K562 (cell line): ENCODE data around the gene DCST1. TPM values are rescaled to one million over a fixed set of nuclear protein-coding genes. Genes with fewer than 3 reads are reported as not detected.

Source experiments
- CBX5 ChIP-seq: IDR thresholded peaks from 2 replicates; pipeline ENCODE4 v1.6.1; 2014; ENCODE audit warnings: low read depth, borderline replicate concordance
- CHCHD3 ChIP-seq: fragments of 250-450 bp; sonication (Bioruptor Pico); IDR thresholded peaks from 2 replicates; pipeline ENCODE4 v2.1.2; 2022; ENCODE audit warnings: mild to moderate bottlenecking
- CTCF ChIP-seq, 3 experiments: IDR thresholded peaks in 2 of 3; conservative IDR thresholded peaks in 1 of 3; 2 replicates each; pipeline ENCODE4 v1.5.1; 2011 to 2012; ENCODE audit warnings: low read length in 3 of 3, mild to moderate bottlenecking in 3 of 3, control low read depth in 2 of 3, improper control_type of control experiment in 1 of 3, inconsistent platforms in 1 of 3, low read depth in 1 of 3, mixed read lengths in 1 of 3, moderate library complexity in 1 of 3; ENCODE audit not compliant: insufficient read depth in 2 of 3
- GABPB2 ChIP-seq: fragments of 250-450 bp; sonication (Bioruptor Pico); conservative IDR thresholded peaks from 2 replicates; pipeline ENCODE4 v1.5.1; 2021; ENCODE audit warnings: mild to moderate bottlenecking
- GTF2E2 ChIP-seq: fragments of 200-800 bp; sonication (Bioruptor generic); IDR thresholded peaks from 2 replicates; pipeline ENCODE4 v1.6.1; 2016; ENCODE audit warnings: missing genetic modification characterization, missing compliant biosample characterization
- JUNB ChIP-seq: fragments of 450-650 bp; formaldehyde crosslinking; conservative IDR thresholded peaks from 2 replicates; pipeline ENCODE4 v1.4.0; 2020; ENCODE audit warnings: mild to moderate bottlenecking
- KLF13 ChIP-seq: fragments of 450-650 bp; IDR thresholded peaks from 2 replicates; pipeline ENCODE4 v1.6.1; 2016; ENCODE audit warnings: missing genetic modification characterization, low read depth, mild to moderate bottlenecking, missing compliant biosample characterization, moderate library complexity, borderline replicate concordance
- LCOR ChIP-seq: sonication (generic); formaldehyde crosslinking; IDR thresholded peaks from 2 replicates; pipeline ENCODE4 v1.8.0; 2022; ENCODE audit warnings: mild to moderate bottlenecking, missing genetic modification reagents
- RBM34 ChIP-seq: fragments of 200-400 bp; formaldehyde crosslinking; IDR thresholded peaks from 2 replicates; pipeline ENCODE4 v1.6.1; 2018; ENCODE audit warnings: low read length, borderline replicate concordance; ENCODE audit not compliant: insufficient read depth
- SMAD4 ChIP-seq: fragments of 250-450 bp; sonication (Bioruptor Pico); conservative IDR thresholded peaks from 2 replicates; pipeline ENCODE4 v1.8.0; 2021; ENCODE audit warnings: inconsistent platforms, mild to moderate bottlenecking, moderate library complexity
- TARDBP ChIP-seq: fragments of 450-650 bp; IDR thresholded peaks from 2 replicates; pipeline ENCODE4 v1.6.1; 2016
- TFE3 ChIP-seq: fragments of 450-650 bp; formaldehyde crosslinking; IDR thresholded peaks from 2 replicates; pipeline ENCODE4 v1.4.0; 2020; ENCODE audit warnings: mild to moderate bottlenecking, mixed read lengths
- TOE1 ChIP-seq, 2 experiments: fragments of 450-650 bp in 1 of 2; sonication (generic) in 1 of 2; formaldehyde crosslinking in 1 of 2; IDR thresholded peaks; 2 replicates each; pipeline versions ENCODE4 v1.7.1 to v1.8.0; 2016 to 2022; ENCODE audit warnings: borderline replicate concordance in 2 of 2, mild to moderate bottlenecking in 2 of 2, antibody characterized with exemption in 1 of 2, inconsistent platforms in 1 of 2, low read depth in 1 of 2, missing genetic modification reagents in 1 of 2, moderate library complexity in 1 of 2
- ZBTB8A ChIP-seq: fragments of 450-650 bp; IDR thresholded peaks from 2 replicates; pipeline ENCODE4 v1.6.1; 2018; ENCODE audit warnings: mild to moderate bottlenecking, moderate library complexity; ENCODE audit not compliant: partially characterized antibody
- ZNF395 ChIP-seq: fragments of 200-800 bp; sonication (Bioruptor generic); IDR thresholded peaks from 2 replicates; pipeline ENCODE4 v1.6.1; 2017; ENCODE audit warnings: missing genetic modification characterization, missing compliant biosample characterization
- ZNF695 ChIP-seq: fragments of 450-650 bp; formaldehyde crosslinking; IDR thresholded peaks from 2 replicates; pipeline ENCODE4 v1.4.0; 2020; ENCODE audit warnings: mild to moderate bottlenecking, moderate library complexity
- ZNF717 ChIP-seq: fragments of 250-450 bp; sonication (Bioruptor Pico); IDR thresholded peaks from 2 replicates; pipeline ENCODE4 v1.5.0; 2021
- polyA plus RNA-seq, 8 experiments: library from polyadenylated mRNA; depleted of rRNA in 4 of 8; stranded (reverse) in 5 of 8; unstranded in 3 of 8; fragments of >200 nt; fragmentation: Nextera tagmentation in 2 of 8; fragmentation: Illumina TruSeq in 1 of 8; extraction: Ambion mirVana in 2 of 8; extraction: Trizol in 1 of 8; gene quantifications; 2 replicates each; pipeline versions ENCODE4 v1.2.1 to v1.2.3, GENCODE V29; 2011 to 2014; ENCODE audit warnings: inconsistent platforms in 1 of 8, missing spikeins in 1 of 8
- total RNA-seq, 7 experiments: library from RNA; depleted of rRNA in 6 of 7; stranded (reverse); fragments of >200 nt in 6 of 7; fragmentation: Illumina TruSeq in 2 of 7; extraction: Trizol in 2 of 7; gene quantifications; 2 replicates each; pipeline versions ENCODE4 v1.2.1 to v1.2.3, GENCODE V29; 2011 to 2021; ENCODE audit warnings: low replicate concordance in 1 of 7
- TF ChIP-seq, protein P1 (sequence below): fragments of 250-450 bp; sonication (Bioruptor Pico); IDR thresholded peaks from 2 replicates; pipeline ENCODE4 v1.4.0; 2020; ENCODE audit warnings: mild to moderate bottlenecking, moderate library complexity
- TF ChIP-seq, protein P2 (sequence below): fragments of 200-400 bp; formaldehyde crosslinking; IDR thresholded peaks from 2 replicates; pipeline ENCODE4 v1.6.1; 2017; ENCODE audit warnings: mild to moderate bottlenecking, low read depth, low read length, moderate library complexity

Gene DCST1
- total and polyA plus RNA-seq, 9 of the 15 experiments (the other 6 are each of a cell fraction or from before 2014, with no cell fraction given), result not detected

DNA sequence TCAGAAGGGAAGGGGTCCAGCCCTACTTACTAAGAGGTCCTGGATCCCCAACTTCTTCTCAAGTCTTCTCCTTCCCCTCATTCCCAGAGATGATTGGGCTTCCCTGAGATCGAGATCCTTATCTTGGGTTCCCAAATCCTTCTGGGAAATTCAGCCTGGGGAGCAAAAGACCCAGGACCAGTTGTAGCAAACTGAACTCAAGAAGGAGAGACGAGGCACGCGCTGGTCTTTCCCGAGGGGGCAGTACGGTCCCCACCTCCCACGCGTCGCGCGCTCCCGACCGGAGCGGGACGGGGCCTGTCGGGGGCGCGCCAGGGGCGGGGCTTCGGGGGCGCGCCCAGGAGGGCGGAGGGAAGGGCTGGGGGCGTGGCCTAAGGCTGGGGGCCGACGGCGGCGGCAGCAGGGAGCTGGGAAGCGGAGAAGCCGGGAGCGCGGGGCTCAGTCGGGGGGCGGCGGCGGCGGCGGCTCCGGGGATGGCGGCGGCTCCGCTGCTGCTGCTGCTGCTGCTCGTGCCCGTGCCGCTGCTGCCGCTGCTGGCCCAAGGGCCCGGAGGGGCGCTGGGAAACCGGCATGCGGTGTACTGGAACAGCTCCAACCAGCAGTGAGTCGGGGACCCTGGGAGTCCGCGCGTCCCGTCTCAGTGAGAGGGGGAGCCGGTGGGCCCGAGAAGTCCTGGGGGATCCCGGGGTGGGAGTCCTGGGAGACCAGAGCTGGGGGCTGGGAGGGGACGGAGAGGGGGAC lies 45.0 kb downstream of the DCST1 start, which contains the start of gene EFNA3 (continued):
- TF ChIP-seq, protein P1, sequence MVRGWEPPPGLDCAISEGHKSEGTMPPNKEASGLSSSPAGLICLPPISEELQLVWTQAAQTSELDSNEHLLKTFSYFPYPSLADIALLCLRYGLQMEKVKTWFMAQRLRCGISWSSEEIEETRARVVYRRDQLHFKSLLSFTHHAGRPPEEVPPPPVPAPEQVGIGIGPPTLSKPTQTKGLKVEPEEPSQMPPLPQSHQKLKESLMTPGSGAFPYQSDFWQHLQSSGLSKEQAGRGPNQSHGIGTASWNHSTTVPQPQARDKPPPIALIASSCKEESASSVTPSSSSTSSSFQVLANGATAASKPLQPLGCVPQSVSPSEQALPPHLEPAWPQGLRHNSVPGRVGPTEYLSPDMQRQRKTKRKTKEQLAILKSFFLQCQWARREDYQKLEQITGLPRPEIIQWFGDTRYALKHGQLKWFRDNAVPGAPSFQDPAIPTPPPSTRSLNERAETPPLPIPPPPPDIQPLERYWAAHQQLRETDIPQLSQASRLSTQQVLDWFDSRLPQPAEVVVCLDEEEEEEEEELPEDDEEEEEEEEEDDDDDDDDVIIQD (CRISPR knock-in tag), result no peak
- TF ChIP-seq TFE3 (CRISPR knock-in tag), result no peak
- no peak for TF ChIP-seq RBM34
- no peak for TF ChIP-seq GABPB2 (CRISPR knock-in tag)
- no peak; the same call in 1 of the 2 replicates for TF ChIP-seq ZNF395 (CRISPR knock-in tag)
- no peak for TF ChIP-seq TARDBP
- no peak for TF ChIP-seq JUNB (CRISPR knock-in tag)
- no peak for TF ChIP-seq TOE1 (IDR thresholded peaks at IDR 0.05; ENCODE audit: borderline replicate concordance)
- no peak for TF ChIP-seq TOE1 (CRISPR knock-in tag; IDR thresholded peaks at IDR 0.05; ENCODE audit: borderline replicate concordance, low read depth)
- no peak for TF ChIP-seq CHCHD3 (CRISPR knock-in tag)
- peak; percentile 74 for TF ChIP-seq SMAD4 (CRISPR knock-in tag)
- no peak for TF ChIP-seq KLF13 (tag)
- no peak for TF ChIP-seq ZNF695 (CRISPR knock-in tag)
- no peak for TF ChIP-seq GTF2E2
- no peak for TF ChIP-seq ZBTB8A
- TF ChIP-seq LCOR, result no peak
- TF ChIP-seq, protein P2, sequence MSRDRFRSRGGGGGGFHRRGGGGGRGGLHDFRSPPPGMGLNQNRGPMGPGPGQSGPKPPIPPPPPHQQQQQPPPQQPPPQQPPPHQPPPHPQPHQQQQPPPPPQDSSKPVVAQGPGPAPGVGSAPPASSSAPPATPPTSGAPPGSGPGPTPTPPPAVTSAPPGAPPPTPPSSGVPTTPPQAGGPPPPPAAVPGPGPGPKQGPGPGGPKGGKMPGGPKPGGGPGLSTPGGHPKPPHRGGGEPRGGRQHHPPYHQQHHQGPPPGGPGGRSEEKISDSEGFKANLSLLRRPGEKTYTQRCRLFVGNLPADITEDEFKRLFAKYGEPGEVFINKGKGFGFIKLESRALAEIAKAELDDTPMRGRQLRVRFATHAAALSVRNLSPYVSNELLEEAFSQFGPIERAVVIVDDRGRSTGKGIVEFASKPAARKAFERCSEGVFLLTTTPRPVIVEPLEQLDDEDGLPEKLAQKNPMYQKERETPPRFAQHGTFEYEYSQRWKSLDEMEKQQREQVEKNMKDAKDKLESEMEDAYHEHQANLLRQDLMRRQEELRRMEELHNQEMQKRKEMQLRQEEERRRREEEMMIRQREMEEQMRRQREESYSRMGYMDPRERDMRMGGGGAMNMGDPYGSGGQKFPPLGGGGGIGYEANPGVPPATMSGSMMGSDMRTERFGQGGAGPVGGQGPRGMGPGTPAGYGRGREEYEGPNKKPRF, result no peak
- no peak for TF ChIP-seq CTCF (IDR thresholded peaks at IDR 0.05 in 2 of 3, conservative IDR thresholded peaks at IDR 0.05 in 1 of 3; ENCODE audit: insufficient read depth in 2 of 3, low read depth in 1 of 3, low read length in 3 of 3)
- TF ChIP-seq CBX5, result no peak
- TF ChIP-seq ZNF717 (CRISPR knock-in tag), result no peak
